ENCODE results near the gene UBAC1.

Gene UBAC1

DNA sequence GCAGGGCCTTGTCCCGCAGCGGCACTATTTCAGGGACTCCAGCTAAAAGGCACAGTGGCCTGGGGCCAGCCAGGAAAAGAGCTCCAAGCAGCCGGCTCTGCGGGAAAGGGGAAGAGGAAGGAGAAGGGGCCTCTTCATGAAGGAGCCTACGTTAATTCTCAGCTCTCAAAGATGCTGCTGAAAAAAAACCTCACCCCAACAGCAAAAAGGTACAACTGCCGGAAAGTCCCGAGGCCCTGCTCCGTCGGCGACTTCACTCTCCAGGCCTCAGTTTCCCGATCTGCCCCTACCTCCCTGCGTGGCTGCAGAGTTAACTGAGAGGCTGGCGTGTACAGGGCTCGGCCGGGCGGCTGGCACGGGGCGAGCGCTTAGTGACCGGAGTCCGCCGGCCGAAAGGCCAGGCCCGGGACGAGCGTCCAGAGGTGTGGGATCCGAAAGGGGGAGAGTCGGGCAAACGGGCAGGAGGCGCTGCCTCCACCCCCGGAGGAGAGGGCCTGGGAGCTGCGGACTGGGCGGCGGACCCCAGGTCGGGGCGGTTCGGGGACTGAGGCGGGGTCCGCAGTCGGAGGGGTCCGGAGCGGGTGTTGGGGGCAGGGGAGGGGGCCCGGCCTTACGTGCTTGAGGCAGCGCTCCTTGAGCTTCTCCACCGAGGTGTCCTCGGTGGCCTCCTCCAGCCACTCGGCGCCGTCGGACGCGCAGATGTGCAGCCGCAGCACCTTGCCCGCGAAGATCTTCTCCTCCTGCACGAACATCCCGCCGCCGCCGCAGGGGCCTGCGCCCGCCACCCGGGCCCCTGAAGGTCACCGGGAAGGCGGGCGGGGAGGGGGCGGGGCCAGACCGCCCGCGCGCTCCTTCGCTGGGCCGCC is 529 bp downstream of the UBAC1 start:
- peak; percentile 19 for DNase-seq (ENCODE audit: low read depth, low spot score)
- in situ Hi-C loops (cut with HindIII; ENCODE audit: low sequenced_read_pairs): no loop called here

GRCh38 chr9:135959814-135960213 is 1.4 kb downstream of the UBAC1 start:
- TF ChIP-seq, protein P1, sequence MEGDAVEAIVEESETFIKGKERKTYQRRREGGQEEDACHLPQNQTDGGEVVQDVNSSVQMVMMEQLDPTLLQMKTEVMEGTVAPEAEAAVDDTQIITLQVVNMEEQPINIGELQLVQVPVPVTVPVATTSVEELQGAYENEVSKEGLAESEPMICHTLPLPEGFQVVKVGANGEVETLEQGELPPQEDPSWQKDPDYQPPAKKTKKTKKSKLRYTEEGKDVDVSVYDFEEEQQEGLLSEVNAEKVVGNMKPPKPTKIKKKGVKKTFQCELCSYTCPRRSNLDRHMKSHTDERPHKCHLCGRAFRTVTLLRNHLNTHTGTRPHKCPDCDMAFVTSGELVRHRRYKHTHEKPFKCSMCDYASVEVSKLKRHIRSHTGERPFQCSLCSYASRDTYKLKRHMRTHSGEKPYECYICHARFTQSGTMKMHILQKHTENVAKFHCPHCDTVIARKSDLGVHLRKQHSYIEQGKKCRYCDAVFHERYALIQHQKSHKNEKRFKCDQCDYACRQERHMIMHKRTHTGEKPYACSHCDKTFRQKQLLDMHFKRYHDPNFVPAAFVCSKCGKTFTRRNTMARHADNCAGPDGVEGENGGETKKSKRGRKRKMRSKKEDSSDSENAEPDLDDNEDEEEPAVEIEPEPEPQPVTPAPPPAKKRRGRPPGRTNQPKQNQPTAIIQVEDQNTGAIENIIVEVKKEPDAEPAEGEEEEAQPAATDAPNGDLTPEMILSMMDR (IDR thresholded peaks at IDR 0.05; ENCODE audit: low read depth, low read length): no peak
- DNase-seq (ENCODE audit: low read depth, low spot score): no peak
- H3K4me3 ChIP-seq (ENCODE audit: low read depth, low read length): peak overlapping the region; percentile 76
- in situ Hi-C loops (cut with HindIII; ENCODE audit: low sequenced_read_pairs): no loop called here

More for the DNA sequence above, 529 bp downstream of the UBAC1 start:
- TF ChIP-seq, protein P1 (IDR thresholded peaks at IDR 0.05; ENCODE audit: low read depth, low read length): peak; percentile 5
- peak overlapping the region; percentile 76 for H3K4me3 ChIP-seq (ENCODE audit: low read depth, low read length)

- no peak overlapping the region for H3K4me3 ChIP-seq (ENCODE audit: low read depth, low read length)
- TF ChIP-seq, protein P1 (IDR thresholded peaks at IDR 0.05; ENCODE audit: low read depth, low read length): no peak
- in situ Hi-C loops (cut with HindIII; ENCODE audit: low sequenced_read_pairs): no loop called here
- no peak for DNase-seq (ENCODE audit: low read depth, low spot score)
These were observed 2.7 kb downstream of the UBAC1 start for GRCh38 chr9:135958485-135958884.

- TF ChIP-seq, protein P1 (IDR thresholded peaks at IDR 0.05; ENCODE audit: low read depth, low read length): no peak
- in situ Hi-C loops (cut with HindIII; ENCODE audit: low sequenced_read_pairs): no loop called here
- H3K4me3 ChIP-seq (ENCODE audit: low read depth, low read length): no peak overlapping the region
- no peak for DNase-seq (ENCODE audit: low read depth, low spot score)
These were observed 3.7 kb downstream of the UBAC1 start for GRCh38 chr9:135957431-135957830.

- in situ Hi-C loops (cut with HindIII; ENCODE audit: low sequenced_read_pairs): no loop called here
- H3K4me3 ChIP-seq (ENCODE audit: low read depth, low read length): no peak overlapping the region
- no peak for DNase-seq (ENCODE audit: low read depth, low spot score)
- TF ChIP-seq, protein P1 (IDR thresholded peaks at IDR 0.05; ENCODE audit: low read depth, low read length): no peak
These were observed 4.4 kb downstream of the UBAC1 start for GRCh38 chr9:135956802-135957174.

GRCh38 chr9:135955934-135956801 is 5.0 kb downstream of the UBAC1 start:
- H3K4me3 ChIP-seq (ENCODE audit: low read depth, low read length): no peak overlapping the region
- DNase-seq (ENCODE audit: low read depth, low spot score): no peak
- TF ChIP-seq, protein P1 (IDR thresholded peaks at IDR 0.05; ENCODE audit: low read depth, low read length): no peak
- in situ Hi-C loops (cut with HindIII; ENCODE audit: low sequenced_read_pairs): no loop called here
